ENCODE results near the gene CCDC15. TPM values are rescaled to one million over a fixed set of nuclear protein-coding genes. Genes with fewer than 3 reads are reported as not detected.

The CCDC15 gene
- total RNA-seq, 1 experiment from 2014 or later = 2.8 TPM

DNA sequence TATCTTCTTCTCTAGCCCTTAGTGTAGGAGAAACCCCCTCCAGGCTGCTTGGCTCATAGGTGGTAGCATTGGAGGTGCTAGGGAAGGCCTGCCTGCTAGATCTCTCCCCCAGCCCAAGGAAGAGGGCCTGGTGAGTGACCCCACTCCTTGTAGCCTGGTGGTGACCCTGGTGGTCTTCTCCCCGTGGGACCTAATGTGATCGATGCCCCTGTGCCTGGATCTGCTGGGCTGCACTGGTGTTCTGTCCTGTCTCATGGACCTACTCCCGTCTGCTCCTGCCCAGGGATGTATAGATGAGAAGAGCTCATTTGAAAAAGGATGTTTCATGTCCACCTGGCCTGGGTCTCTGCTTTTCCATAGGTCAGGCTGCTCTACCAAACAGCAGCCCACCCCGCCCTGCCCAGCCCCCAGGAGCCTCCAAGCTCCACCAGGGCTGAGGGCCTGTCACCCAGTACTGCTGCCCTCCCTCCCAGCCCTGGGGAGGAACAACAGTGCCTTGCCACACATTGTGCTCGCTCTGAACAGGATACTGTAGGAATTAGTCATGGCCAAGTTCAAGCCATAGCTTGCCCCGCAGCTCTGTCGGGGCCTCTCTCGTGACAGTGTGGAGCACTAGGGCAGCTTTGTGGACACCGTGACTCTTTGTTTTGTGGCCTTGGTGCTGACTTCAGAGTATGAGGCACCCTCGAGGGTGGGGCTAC, 128.8 kb downstream of the CCDC15 start:
- H2AFZ ChIP-seq (ENCODE audit: low read length) = no peak overlapping the region

More for the DNA sequence above, 128.8 kb downstream of the CCDC15 start:
- H3K27me3 ChIP-seq (ENCODE audit: insufficient read depth, low read length) = no peaks in the 10 kb centered on the region
- H3K4me1 ChIP-seq (ENCODE audit: insufficient read depth, low read length) = no peaks in the 10 kb centered on the region
- Mint-ChIP-seq H3K4me3 (no peak overlapping the region), H3K36me3 (ENCODE audit: insufficient read depth in 1 of 3, low read depth in 3 of 3) (peaks cover 0 to 2% (median 0%) of the 10 kb centered on the region in 3 experiments; a peak in 1 of 7 replicates), H3K9me3 (no peaks in the 10 kb centered on the region), H3K27me3 (ENCODE audit: low read depth) (peaks cover 15% of the 10 kb centered on the region), H3K27ac (peak overlapping the region in 1 of 3 experiments; percentile 40; a peak in 1 of 7 replicates), H3K4me1 (peaks cover 3 to 6% of the 10 kb centered on the region in 2 experiments)
- no peak overlapping the region for H4K8ac ChIP-seq (replicated peaks; ENCODE audit: insufficient read length, low read depth, low read length)
- H4K91ac ChIP-seq (ENCODE audit: insufficient read length, low read depth, low read length) = no peak overlapping the region
- no peak for TF ChIP-seq CTCF (conservative IDR thresholded peaks at IDR 0.05)
- H3K23me2 ChIP-seq (ENCODE audit: insufficient read length, low read depth, low read length, poor library complexity, severe bottlenecking) = no peaks in the 10 kb centered on the region
- H3K4ac ChIP-seq (ENCODE audit: low read depth, low read length) = no peak overlapping the region
- H2AK5ac ChIP-seq (ENCODE audit: insufficient read length, low read length) = no peak overlapping the region
- no peak for DNase-seq
- H3K79me1 ChIP-seq (ENCODE audit: insufficient read depth, low read depth, low read length, poor library complexity, severe bottlenecking) = no peaks in the 10 kb centered on the region
- no peak overlapping the region for H2BK120ac ChIP-seq (ENCODE audit: low read depth, low read length, poor library complexity, severe bottlenecking)
- H3K14ac ChIP-seq (ENCODE audit: insufficient read depth, low read length) = no peak overlapping the region
- no peaks in the 10 kb centered on the region for H4K20me1 ChIP-seq (ENCODE audit: control insufficient read depth, insufficient read depth, insufficient read length)
- no peak overlapping the region for H3K23ac ChIP-seq (ENCODE audit: insufficient read length, low read depth, low read length)
- H4K5ac ChIP-seq (ENCODE audit: insufficient read length, low read depth, low read length) = no peak overlapping the region
- H2BK12ac ChIP-seq (ENCODE audit: insufficient read length, low read depth, low read length) = no peak overlapping the region
- H2BK15ac ChIP-seq (ENCODE audit: low read depth, low read length) = no peak overlapping the region
- no peak overlapping the region for H3K18ac ChIP-seq (ENCODE audit: insufficient read length, low read depth, low read length)
- no peak overlapping the region for H3K4me2 ChIP-seq (ENCODE audit: insufficient read depth, insufficient read length, low read length)
- H3K9me3 ChIP-seq (ENCODE audit: control insufficient read depth, low read depth, low read length) = no peaks in the 10 kb centered on the region
- no peak overlapping the region for H2BK20ac ChIP-seq (ENCODE audit: low read depth, low read length, poor library complexity, severe bottlenecking)
- H3K27ac ChIP-seq (ENCODE audit: insufficient read length, low read depth, low read length) = no peak overlapping the region
- H3K9ac ChIP-seq (ENCODE audit: extremely low read depth, insufficient read length, low read length) = no peak overlapping the region
- no peak overlapping the region for H3T11ph ChIP-seq (ENCODE audit: low read length)
- no peaks in the 10 kb centered on the region for H3K79me2 ChIP-seq (ENCODE audit: insufficient read depth, low read length)
- no peak overlapping the region for H2BK5ac ChIP-seq (ENCODE audit: insufficient read length, low read length)
- WGBS (ENCODE audit: extremely low coverage, insufficient read length, low lambda C conversion rate) = no CpG with 5 or more reads among the region's 10 CpGs
- H3K56ac ChIP-seq (ENCODE audit: insufficient read length, low read depth, low read length) = no peak overlapping the region
